Loucy (cell line): ENCODE results near the gene IL18BP.

Experiments
- EZH2phosphoT487 ChIP-seq: fragments of 200-600 bp; IDR thresholded peaks from 2 replicates; pipeline ENCODE4 v1.6.1; 2018; ENCODE audit warnings: antibody characterized with exemption, mild to moderate bottlenecking, moderate library complexity, borderline replicate concordance
- TF ChIP-seq, protein P1 (sequence below): fragments of 200-600 bp; sonication (generic); conservative IDR thresholded peaks from 2 replicates; pipeline ENCODE4 v1.5.1; 2014; ENCODE audit warnings: mild to moderate bottlenecking, antibody characterized with exemption, low read length

DNA sequence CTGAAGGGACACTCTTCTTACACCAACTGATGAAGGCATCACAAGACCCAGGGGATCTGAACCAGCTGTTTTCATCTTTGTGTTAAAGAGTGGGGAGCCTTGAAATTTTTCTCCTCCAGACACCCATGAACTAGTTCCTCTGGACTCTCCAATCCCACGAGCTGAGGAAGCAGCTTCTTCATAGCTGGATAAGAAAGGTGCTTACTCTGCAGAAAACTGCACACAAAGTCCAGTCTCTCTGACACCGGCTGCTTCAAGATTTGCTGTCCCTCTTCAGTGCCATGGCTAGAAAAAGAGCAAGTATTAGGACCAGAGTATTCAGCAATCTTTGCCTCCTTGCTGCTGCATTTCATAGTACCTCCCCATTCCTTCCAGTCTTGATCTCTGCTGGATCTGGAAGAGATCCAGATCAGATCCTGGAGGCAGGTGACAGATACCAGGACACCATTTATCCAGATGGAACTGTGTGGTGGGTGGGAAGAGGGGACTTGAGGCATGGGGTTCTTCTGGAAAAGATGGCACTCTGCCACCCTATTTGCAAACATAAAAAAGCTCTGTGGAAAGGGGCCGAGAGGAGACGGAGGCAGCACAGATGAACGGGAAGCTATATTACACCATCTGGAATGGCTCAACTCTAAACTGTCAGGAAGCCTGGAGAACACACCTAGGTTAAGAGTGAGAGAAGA, 25.5 kb downstream of the IL18BP start:
- TF ChIP-seq, protein P1, sequence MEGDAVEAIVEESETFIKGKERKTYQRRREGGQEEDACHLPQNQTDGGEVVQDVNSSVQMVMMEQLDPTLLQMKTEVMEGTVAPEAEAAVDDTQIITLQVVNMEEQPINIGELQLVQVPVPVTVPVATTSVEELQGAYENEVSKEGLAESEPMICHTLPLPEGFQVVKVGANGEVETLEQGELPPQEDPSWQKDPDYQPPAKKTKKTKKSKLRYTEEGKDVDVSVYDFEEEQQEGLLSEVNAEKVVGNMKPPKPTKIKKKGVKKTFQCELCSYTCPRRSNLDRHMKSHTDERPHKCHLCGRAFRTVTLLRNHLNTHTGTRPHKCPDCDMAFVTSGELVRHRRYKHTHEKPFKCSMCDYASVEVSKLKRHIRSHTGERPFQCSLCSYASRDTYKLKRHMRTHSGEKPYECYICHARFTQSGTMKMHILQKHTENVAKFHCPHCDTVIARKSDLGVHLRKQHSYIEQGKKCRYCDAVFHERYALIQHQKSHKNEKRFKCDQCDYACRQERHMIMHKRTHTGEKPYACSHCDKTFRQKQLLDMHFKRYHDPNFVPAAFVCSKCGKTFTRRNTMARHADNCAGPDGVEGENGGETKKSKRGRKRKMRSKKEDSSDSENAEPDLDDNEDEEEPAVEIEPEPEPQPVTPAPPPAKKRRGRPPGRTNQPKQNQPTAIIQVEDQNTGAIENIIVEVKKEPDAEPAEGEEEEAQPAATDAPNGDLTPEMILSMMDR = no peak
- TF ChIP-seq EZH2phosphoT487 = no peak
